Stimulated activated CD4-positive, alpha-beta T cell treated with anti-CD3 and anti-CD28 coated beads, Interleukin-15, amount 100 ng/mL, for 24 hours (primary cell): ENCODE measurements around the gene LDB3.

Experiments
- DNase-seq: peaks from one replicate; pipeline ENCODE4 v3.0.0-alpha.2; 2020

The LDB3 gene

DNA sequence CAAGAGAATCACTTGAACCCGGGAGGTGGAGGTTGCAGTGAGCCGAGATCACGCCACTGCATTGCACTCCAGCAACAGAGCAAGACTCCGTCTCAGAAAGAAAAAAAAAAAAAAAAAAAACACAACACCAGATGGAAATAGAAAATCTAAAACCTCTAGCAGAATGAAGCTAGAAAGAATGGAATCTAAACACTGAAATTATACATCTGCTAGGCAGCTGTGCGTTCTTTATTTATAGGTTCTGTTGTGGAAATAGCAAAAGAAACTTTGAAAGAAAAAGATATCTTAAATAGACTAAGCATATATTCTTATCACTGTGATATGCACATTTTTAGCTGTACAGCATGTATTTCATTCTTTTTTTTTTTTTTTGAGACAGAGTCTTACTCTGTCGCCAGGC, 105.2 kb downstream of the LDB3 start:
- DNase-seq, result no peak

DNA sequence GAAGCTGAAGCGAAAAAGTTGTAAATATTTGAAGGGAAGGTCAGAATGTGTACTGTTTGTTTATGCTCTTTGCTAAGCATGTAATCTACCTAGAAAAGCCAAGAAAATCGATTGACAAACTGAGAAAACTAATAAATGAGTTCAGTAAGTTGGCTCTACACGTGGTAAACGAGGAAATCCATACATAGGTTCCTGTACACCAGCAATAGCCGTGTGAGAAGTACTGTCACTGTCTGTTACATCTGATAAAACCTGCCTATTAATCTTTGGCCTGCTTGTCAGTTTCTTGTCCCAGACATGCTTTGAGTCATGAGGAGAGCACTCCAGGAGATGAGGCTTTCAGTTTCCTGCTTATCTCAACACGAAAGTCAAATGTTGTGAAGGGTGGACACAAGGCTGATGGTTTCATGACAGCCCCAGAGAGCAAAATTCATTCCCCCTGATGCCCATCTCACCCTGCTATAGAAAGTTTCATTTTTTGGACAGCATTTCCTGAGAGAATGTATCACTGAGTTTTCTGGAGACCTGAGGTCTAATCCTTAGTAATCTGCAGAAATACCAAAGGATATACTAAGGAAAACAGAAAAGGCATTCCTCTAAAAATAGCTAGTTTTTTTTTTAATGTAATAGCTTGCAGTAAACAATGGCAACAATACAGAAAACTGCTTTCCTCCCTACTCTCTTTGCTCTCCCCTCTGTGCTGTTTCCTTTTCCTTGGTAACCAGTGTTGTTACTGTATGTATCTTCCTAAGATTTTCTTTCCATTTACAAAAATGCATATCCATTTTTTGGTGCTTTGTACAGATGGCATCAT, 107.0 kb downstream of the LDB3 start:
- DNase-seq, result no peak

GRCh38 chr10:86775870-86776180, 107.5 kb downstream of the LDB3 start:
- no peak for DNase-seq

- no peak for DNase-seq
Observed at GRCh38 chr10:86779220-86780017, 111.1 kb downstream of the LDB3 start.

- DNase-seq, result no peak
Observed at GRCh38 chr10:86782701-86783418, 114.5 kb downstream of the LDB3 start.

- DNase-seq, result no peak
Observed at GRCh38 chr10:86785037-86785436, 116.7 kb downstream of the LDB3 start.
